IMR-90 (cell line): Measurements from ENCODE around the gene IZUMO4. TPM values are rescaled to one million over a fixed set of nuclear protein-coding genes. Genes with fewer than 3 reads are reported as not detected.

Experiments used
- ATAC-seq: fragments of 200-7000 bp; cut with Tn5 transposase; 2 replicates; pipeline ENCODE4 v1.9.1; 2020; ENCODE audit warnings: low read depth, mild to moderate bottlenecking, moderate library complexity
- BruUV-seq: library from RNA; stranded (reverse); fragments of 400-500 nt; replicated peaks from 2 replicates; lab custom pipeline; 2021; lab: Mats Ljungman, UMichigan
- CTCF ChIA-PET: fragments of 300-600 bp; formaldehyde crosslinking; extraction: SDS; loops from one replicate; lab custom pipeline; 2021; ENCODE audit warnings: antibody characterized with exemption; lab: Yijun Ruan, JAX
- POLR2A ChIA-PET: fragments of 300-600 bp; sonication (Branson Sonifier 250); formaldehyde crosslinking; loops from one replicate; lab custom pipeline; 2022; ENCODE audit warnings: antibody characterized with exemption; ENCODE audit not compliant: unreplicated experiment; lab: Charles Lee
- DNase-seq: peaks from one replicate; pipeline ENCODE4 v3.0.0; 2013
- H2AFZ ChIP-seq: replicated peaks from 2 replicates; pipeline ENCODE3; 2013; ENCODE audit warnings: low read length, mild to moderate bottlenecking; ENCODE audit not compliant: poor library complexity
- H2AK5ac ChIP-seq: 2 replicates; pipeline ENCODE4 v1.6.1; 2013; ENCODE audit warnings: low read depth, low read length, inconsistent platforms
- H2AK9ac ChIP-seq: replicated peaks from 2 replicates; pipeline ENCODE3; 2013; ENCODE audit warnings: mild to moderate bottlenecking, low read depth, low read length, moderate library complexity; ENCODE audit not compliant: poor library complexity
- H2BK120ac ChIP-seq: 2 replicates; pipeline ENCODE4 v1.6.1; 2013; ENCODE audit warnings: low read depth, low read length, inconsistent platforms
- H2BK15ac ChIP-seq: 3 replicates; pipeline ENCODE4 v1.6.1; 2013; ENCODE audit warnings: low read depth, low read length, inconsistent platforms
- H2BK20ac ChIP-seq: 2 replicates; pipeline ENCODE4 v1.6.1; 2013; ENCODE audit warnings: low read depth, mild to moderate bottlenecking, inconsistent platforms, low read length, moderate library complexity
- H2BK5ac ChIP-seq: 2 replicates; pipeline ENCODE4 v1.6.1; 2013; ENCODE audit warnings: mild to moderate bottlenecking, low read depth, low read length, inconsistent platforms; ENCODE audit not compliant: poor library complexity, severe bottlenecking
- H3K14ac ChIP-seq: replicated peaks from 2 replicates; pipeline ENCODE4 v1.6.1; 2013; ENCODE audit warnings: low read depth, low read length, inconsistent platforms
- H3K18ac ChIP-seq: 2 replicates; pipeline ENCODE4 v1.6.1; 2013; ENCODE audit warnings: low read depth, low read length, control low read depth
- H3K23ac ChIP-seq: 2 replicates; pipeline ENCODE4 v1.6.1; 2013; ENCODE audit warnings: low read depth, low read length, inconsistent platforms
- H3K27ac ChIP-seq: 2 replicates; pipeline ENCODE4 v1.5.1; 2013; ENCODE audit warnings: mild to moderate bottlenecking, control low read depth, low read length; ENCODE audit not compliant: insufficient read depth
- H3K27me3 ChIP-seq: 2 replicates; pipeline ENCODE4 v1.6.1; 2013; ENCODE audit warnings: low read length; ENCODE audit not compliant: control insufficient read depth, insufficient read depth
- H3K36me3 ChIP-seq: 2 replicates; pipeline ENCODE4 v1.6.1; 2013; ENCODE audit warnings: low read length, mixed read lengths; ENCODE audit not compliant: control insufficient read depth, insufficient read depth
- H3K4ac ChIP-seq: 2 replicates; pipeline ENCODE4 v1.6.1; 2013; ENCODE audit warnings: low read depth, low read length, inconsistent platforms
- H3K4me1 ChIP-seq: 2 replicates; pipeline ENCODE4 v1.6.1; 2013; ENCODE audit warnings: low read length, mixed read lengths; ENCODE audit not compliant: control insufficient read depth, insufficient read depth
- H3K4me2 ChIP-seq: 2 replicates; pipeline ENCODE4 v1.6.1; 2013; ENCODE audit warnings: low read depth, mild to moderate bottlenecking, control low read depth, low read length, moderate library complexity
- H3K4me3 ChIP-seq: 2 replicates; pipeline ENCODE4 v1.5.1; 2013; ENCODE audit warnings: low read depth, mild to moderate bottlenecking, control low read depth, low read length, moderate library complexity; ENCODE audit not compliant: insufficient read depth
- H3K56ac ChIP-seq: 2 replicates; pipeline ENCODE4 v1.6.1; 2013; ENCODE audit warnings: low read length, inconsistent platforms; ENCODE audit not compliant: insufficient read depth; ENCODE audit errors: extremely low read depth
- H3K79me1 ChIP-seq, 2 experiments: 2 replicates each; pipeline ENCODE4 v1.6.1; 2013; ENCODE audit warnings: low read length in 2 of 2, inconsistent platforms in 1 of 2, low read depth in 1 of 2
- H3K9ac ChIP-seq: 2 replicates; pipeline ENCODE4 v1.6.1; 2013; ENCODE audit warnings: low read depth, low read length, control low read depth
- H3K9me1 ChIP-seq: 2 replicates; pipeline ENCODE4 v1.6.1; 2013; ENCODE audit warnings: low read length, inconsistent platforms; ENCODE audit not compliant: insufficient read depth
- H3K9me3 ChIP-seq: 2 replicates; pipeline ENCODE4 v1.6.1; 2013; ENCODE audit warnings: low read length; ENCODE audit not compliant: control insufficient read depth, insufficient read depth
- H4K20me1 ChIP-seq: 2 replicates; pipeline ENCODE4 v1.6.1; 2013; ENCODE audit warnings: low read length, inconsistent platforms; ENCODE audit not compliant: insufficient read depth
- H4K5ac ChIP-seq: 2 replicates; pipeline ENCODE4 v1.6.1; 2013; ENCODE audit warnings: mild to moderate bottlenecking, low read depth, low read length, control low read depth
- H4K8ac ChIP-seq, 2 experiments: 2 replicates each; pipeline ENCODE4 v1.6.1; 2013; ENCODE audit warnings: low read depth in 2 of 2, low read length in 2 of 2, control low read depth in 1 of 2, inconsistent platforms in 1 of 2
- H4K91ac ChIP-seq: 2 replicates; pipeline ENCODE4 v1.6.1; 2013; ENCODE audit warnings: low read depth, low read length, inconsistent platforms; ENCODE audit not compliant: insufficient read depth
- BHLHE40 ChIP-seq: fragments of 150-350 bp; IDR thresholded peaks from 2 replicates; pipeline ENCODE4 v1.6.1; 2016; ENCODE audit warnings: mild to moderate bottlenecking, low read depth, low read length
- CEBPB ChIP-seq: IDR thresholded peaks from 2 replicates; pipeline ENCODE4 v1.6.1; 2012; ENCODE audit warnings: low read depth, low read length, improper control_type of control experiment
- CHD1 ChIP-seq: IDR thresholded peaks from 2 replicates; pipeline ENCODE4 v1.6.1; 2012; ENCODE audit warnings: low read depth, low read length, improper control_type of control experiment
- FOS ChIP-seq: fragments of 150-350 bp; IDR thresholded peaks from 2 replicates; pipeline ENCODE4 v1.6.1; 2016; ENCODE audit warnings: low read depth, low read length
- MAFK ChIP-seq: IDR thresholded peaks from 2 replicates; pipeline ENCODE4 v1.6.1; 2012; ENCODE audit warnings: low read depth, low read length, improper control_type of control experiment
- MAZ ChIP-seq: IDR thresholded peaks from 2 replicates; pipeline ENCODE4 v1.6.1; 2012; ENCODE audit warnings: low read depth, mild to moderate bottlenecking, low read length, improper control_type of control experiment, moderate library complexity, borderline replicate concordance
- MXI1 ChIP-seq: IDR thresholded peaks from 2 replicates; pipeline ENCODE4 v1.6.1; 2012; ENCODE audit warnings: low read depth, mild to moderate bottlenecking, low read length, moderate library complexity, borderline replicate concordance
- NFE2L2 ChIP-seq: fragments of 150-350 bp; IDR thresholded peaks from 2 replicates; pipeline ENCODE4 v1.6.1; 2016; ENCODE audit warnings: low read depth, mild to moderate bottlenecking, low read length
- POLR2A ChIP-seq: IDR thresholded peaks from 2 replicates; pipeline ENCODE4 v1.6.1; 2012; ENCODE audit warnings: mild to moderate bottlenecking, low read depth, low read length
- RAD21 ChIP-seq: IDR thresholded peaks from 2 replicates; pipeline ENCODE4 v1.6.1; 2012; ENCODE audit warnings: low read length, improper control_type of control experiment
- RCOR1 ChIP-seq: IDR thresholded peaks from 2 replicates; pipeline ENCODE4 v1.6.1; 2012; ENCODE audit warnings: mild to moderate bottlenecking, low read length, improper control_type of control experiment; ENCODE audit not compliant: insufficient replicate concordance
- SMC3 ChIP-seq: fragments of 150-350 bp; IDR thresholded peaks from 2 replicates; pipeline ENCODE4 v1.6.1; 2016; ENCODE audit warnings: low read depth, mild to moderate bottlenecking, antibody characterized with exemption, low read length, moderate library complexity
- WGBS, 2 experiments: methylation state at CpG; one replicate each; pipeline versions ENCODE4 v1.1.5 to v1.1.7; 2013; ENCODE audit warnings: missing lambda C conversion rate in 2 of 2; ENCODE audit not compliant: insufficient read length in 1 of 2; ENCODE audit errors: extremely low coverage in 2 of 2; 5-methylcytosine and 5-hydroxymethylcytosine counted together
- dilution Hi-C: fragments of 300-500 bp; cut with HindIII; formaldehyde crosslinking; loops from one replicate; pipeline ENCODE4 v1.14.3; 2018; ENCODE audit warnings: low sequenced_read_pairs; ENCODE audit not compliant: unreplicated experiment
- in situ Hi-C: fragments of 300-500 bp; cut with MboI; formaldehyde crosslinking; loops from 3 replicates; pipeline ENCODE4 v1.14.3; 2019; ENCODE audit warnings: low sequenced_read_pairs, inconsistent platforms, mixed read lengths
- intact Hi-C: fragments of 100-400 bp; cut with micrococcal nuclease; formaldehyde crosslinking; loops from 2 replicates; pipeline ENCODE4 v1.10.0; 2022
- polyA plus RNA-seq, 3 experiments: library from polyadenylated mRNA; depleted of rRNA; stranded (reverse); fragments of >200 nt; gene quantifications; 2 replicates each; pipeline ENCODE4 v1.2.3, GENCODE V29; 2012; ENCODE audit warnings: low replicate concordance in 1 of 3
- total RNA-seq: library from RNA; depleted of rRNA; stranded (reverse); fragments of >200 nt; gene quantifications from 2 replicates; pipeline ENCODE4 v1.2.3, GENCODE V29; 2012
- TF ChIP-seq, protein P1 (sequence below): conservative IDR thresholded peaks from 2 replicates; pipeline ENCODE4 v1.5.1; 2012; ENCODE audit warnings: mild to moderate bottlenecking, low read depth, low read length, improper control_type of control experiment
- TF ChIP-seq, protein P2 (sequence below): fragments of 150-350 bp; IDR thresholded peaks from 2 replicates; pipeline ENCODE4 v1.6.1; 2016; ENCODE audit warnings: low read depth, mild to moderate bottlenecking, low read length, moderate library complexity, borderline replicate concordance
- TF ChIP-seq, protein P3 (sequence below): fragments of 150-350 bp; IDR thresholded peaks from 2 replicates; pipeline ENCODE4 v1.6.1; 2017; ENCODE audit warnings: mild to moderate bottlenecking, antibody characterized with exemption, low read length, low read depth

IZUMO4 gene
- total and polyA plus RNA-seq, 2 of the 4 experiments (the other 2 are of a cell fraction) = 0.72 to 2.8 TPM

DNA sequence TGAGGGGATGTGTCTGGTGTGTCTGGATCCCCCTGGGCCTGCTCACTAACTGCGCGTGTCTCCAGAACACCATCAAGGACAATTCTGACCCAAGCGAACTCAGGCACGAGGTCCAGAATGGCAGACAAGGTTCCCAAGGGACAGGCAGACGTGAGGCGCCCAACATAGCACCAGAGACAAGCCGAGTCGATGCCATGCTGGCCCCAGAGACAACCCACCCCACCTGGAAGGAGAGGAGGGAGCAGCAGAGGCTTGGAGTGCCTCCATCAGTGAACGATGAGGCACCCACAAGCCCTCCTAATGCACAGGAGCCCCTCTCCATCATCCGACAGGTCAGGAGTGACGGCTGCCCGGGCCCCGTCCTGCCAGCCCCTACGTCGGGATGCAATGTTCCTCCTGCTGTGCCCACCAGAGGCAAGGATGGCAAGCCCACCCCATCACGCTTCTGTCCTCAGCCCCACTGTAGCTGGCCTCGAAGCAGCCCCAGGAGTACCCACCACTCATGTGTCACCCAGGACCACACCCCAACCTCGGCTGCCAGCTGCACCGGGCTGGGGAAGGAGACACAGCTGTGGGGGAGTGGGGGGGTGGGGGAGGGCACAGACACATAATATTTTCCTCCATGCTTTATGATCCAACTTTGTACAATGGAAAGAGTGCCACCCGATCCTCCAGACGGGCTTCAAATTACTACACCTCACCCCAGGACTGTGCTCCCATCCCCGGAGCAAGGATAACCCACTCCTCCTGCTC, 42.8 kb downstream of the IZUMO4 start:
- POLR2A ChIA-PET = no interaction called here
- dilution Hi-C loops (no loop called here), intact Hi-C loops (no loop called here), in situ Hi-C loops (no loop called here)
- WGBS, 2 experiments = no CpG with 5 or more reads among the region's 22 CpGs
- H3K9me3 ChIP-seq = no peaks in the 10 kb centered on the region
- no peak overlapping the region for H2BK20ac ChIP-seq
- no peaks in the 10 kb centered on the region for H3K27me3 ChIP-seq
- no peak for ATAC-seq
- no peak overlapping the region for H4K8ac ChIP-seq
- H2BK120ac ChIP-seq = no peak overlapping the region
- H3K14ac ChIP-seq = no peak overlapping the region
- H3K4me1 ChIP-seq = no peaks in the 10 kb centered on the region
- no peak overlapping the region for H3K23ac ChIP-seq
- DNase-seq = no peak
- H2AFZ ChIP-seq = no peak overlapping the region
- no TSS peak for BruUV-seq
- H3K4ac ChIP-seq = no peak overlapping the region
- H3K36me3 ChIP-seq = peaks cover 37% of the 10 kb centered on the region
- CTCF ChIA-PET = no interaction called here
- H3K4me2 ChIP-seq = no peak overlapping the region
- H4K91ac ChIP-seq = no peak overlapping the region
- peak overlapping the region; percentile 78 for H2AK9ac ChIP-seq
- no peaks in the 10 kb centered on the region for H3K9me1 ChIP-seq
- no peak for TF ChIP-seq FOS
- TF ChIP-seq BHLHE40 = no peak
- no peak for TF ChIP-seq SMC3
- no peak for TF ChIP-seq MXI1
- TF ChIP-seq MAZ = no peak
- TF ChIP-seq RAD21 = no peak
- TF ChIP-seq CEBPB = no peak
- TF ChIP-seq, protein P1, sequence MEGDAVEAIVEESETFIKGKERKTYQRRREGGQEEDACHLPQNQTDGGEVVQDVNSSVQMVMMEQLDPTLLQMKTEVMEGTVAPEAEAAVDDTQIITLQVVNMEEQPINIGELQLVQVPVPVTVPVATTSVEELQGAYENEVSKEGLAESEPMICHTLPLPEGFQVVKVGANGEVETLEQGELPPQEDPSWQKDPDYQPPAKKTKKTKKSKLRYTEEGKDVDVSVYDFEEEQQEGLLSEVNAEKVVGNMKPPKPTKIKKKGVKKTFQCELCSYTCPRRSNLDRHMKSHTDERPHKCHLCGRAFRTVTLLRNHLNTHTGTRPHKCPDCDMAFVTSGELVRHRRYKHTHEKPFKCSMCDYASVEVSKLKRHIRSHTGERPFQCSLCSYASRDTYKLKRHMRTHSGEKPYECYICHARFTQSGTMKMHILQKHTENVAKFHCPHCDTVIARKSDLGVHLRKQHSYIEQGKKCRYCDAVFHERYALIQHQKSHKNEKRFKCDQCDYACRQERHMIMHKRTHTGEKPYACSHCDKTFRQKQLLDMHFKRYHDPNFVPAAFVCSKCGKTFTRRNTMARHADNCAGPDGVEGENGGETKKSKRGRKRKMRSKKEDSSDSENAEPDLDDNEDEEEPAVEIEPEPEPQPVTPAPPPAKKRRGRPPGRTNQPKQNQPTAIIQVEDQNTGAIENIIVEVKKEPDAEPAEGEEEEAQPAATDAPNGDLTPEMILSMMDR = no peak
- TF ChIP-seq, protein P2, sequence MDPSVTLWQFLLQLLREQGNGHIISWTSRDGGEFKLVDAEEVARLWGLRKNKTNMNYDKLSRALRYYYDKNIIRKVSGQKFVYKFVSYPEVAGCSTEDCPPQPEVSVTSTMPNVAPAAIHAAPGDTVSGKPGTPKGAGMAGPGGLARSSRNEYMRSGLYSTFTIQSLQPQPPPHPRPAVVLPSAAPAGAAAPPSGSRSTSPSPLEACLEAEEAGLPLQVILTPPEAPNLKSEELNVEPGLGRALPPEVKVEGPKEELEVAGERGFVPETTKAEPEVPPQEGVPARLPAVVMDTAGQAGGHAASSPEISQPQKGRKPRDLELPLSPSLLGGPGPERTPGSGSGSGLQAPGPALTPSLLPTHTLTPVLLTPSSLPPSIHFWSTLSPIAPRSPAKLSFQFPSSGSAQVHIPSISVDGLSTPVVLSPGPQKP = no peak
- TF ChIP-seq NFE2L2 = no peak
- TF ChIP-seq POLR2A = no peak
- no peak for TF ChIP-seq RCOR1
- TF ChIP-seq, protein P3, sequence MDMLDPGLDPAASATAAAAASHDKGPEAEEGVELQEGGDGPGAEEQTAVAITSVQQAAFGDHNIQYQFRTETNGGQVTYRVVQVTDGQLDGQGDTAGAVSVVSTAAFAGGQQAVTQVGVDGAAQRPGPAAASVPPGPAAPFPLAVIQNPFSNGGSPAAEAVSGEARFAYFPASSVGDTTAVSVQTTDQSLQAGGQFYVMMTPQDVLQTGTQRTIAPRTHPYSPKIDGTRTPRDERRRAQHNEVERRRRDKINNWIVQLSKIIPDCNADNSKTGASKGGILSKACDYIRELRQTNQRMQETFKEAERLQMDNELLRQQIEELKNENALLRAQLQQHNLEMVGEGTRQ = no peak
- TF ChIP-seq MAFK = no peak
- TF ChIP-seq CHD1 = no peak
- no peak overlapping the region for H4K5ac ChIP-seq
- peaks cover 13 to 47% of the 10 kb centered on the region in 2 experiments for H3K79me1 ChIP-seq
- no peak overlapping the region for H3K4me3 ChIP-seq
- no peak overlapping the region for H2BK5ac ChIP-seq
- no peak overlapping the region for H3K56ac ChIP-seq
- no peak overlapping the region for H2BK15ac ChIP-seq
- no peak overlapping the region for H3K27ac ChIP-seq
- no peak overlapping the region for H3K18ac ChIP-seq
- H4K20me1 ChIP-seq = peaks cover 91% of the 10 kb centered on the region
- no peak overlapping the region for H2AK5ac ChIP-seq
- H3K9ac ChIP-seq = no peak overlapping the region
